ENCODE measurements around the gene SRGAP2B. TPM values are rescaled to one million over a fixed set of nuclear protein-coding genes. Genes with fewer than 3 reads are reported as not detected.
"Not testable (repeated sequence)": the region's sequence is repeated elsewhere in the genome, so short reads cannot be mapped to it uniquely, and the experiment has no call there.

The SRGAP2B gene
- total RNA-seq, 2 donors from 2014 or later: 61.2 to 82.0 TPM

GRCh38 chr1:144966488-144966887 is 128.6 kb downstream of the SRGAP2B start:
- not testable (repeated sequence) for H3K9me3 Mint-ChIP-seq; H3K4me1 Mint-ChIP-seq; H3K27ac Mint-ChIP-seq; H3K4me3 ChIP-seq (ENCODE audit: low read length); H3K4me3 Mint-ChIP-seq; H3K27me3 ChIP-seq (ENCODE audit: control insufficient read depth, insufficient read depth, low read length, poor library complexity, severe bottlenecking); H3K27me3 Mint-ChIP-seq (ENCODE audit: insufficient read depth); H3K4me1 ChIP-seq (ENCODE audit: control insufficient read depth, insufficient read depth, low read length); H3K9me3 ChIP-seq (ENCODE audit: control insufficient read depth, low read length); H3K36me3 Mint-ChIP-seq (ENCODE audit: low read depth); H3K27ac ChIP-seq (ENCODE audit: low read depth, low read length); H3K36me3 ChIP-seq (ENCODE audit: control insufficient read depth, insufficient read depth, low read length); H3K9ac ChIP-seq (ENCODE audit: extremely low read depth, low read length, poor library complexity, severe bottlenecking); DNase-seq
- 83 to 93% methylated on average over 1 to 2 of the region's 3 CpGs for WGBS, 2 experiments (ENCODE audit: insufficient coverage in 1 of 2, insufficient read length in 1 of 2)

GRCh38 chr1:144964765-144965164 is 130.4 kb downstream of the SRGAP2B start:
- not testable (repeated sequence) for H3K27ac Mint-ChIP-seq; H3K4me1 Mint-ChIP-seq; H3K36me3 Mint-ChIP-seq (ENCODE audit: low read depth); H3K4me3 Mint-ChIP-seq; DNase-seq; H3K4me1 ChIP-seq (ENCODE audit: control insufficient read depth, insufficient read depth, low read length); H3K9ac ChIP-seq (ENCODE audit: extremely low read depth, low read length, poor library complexity, severe bottlenecking); H3K27me3 ChIP-seq (ENCODE audit: control insufficient read depth, insufficient read depth, low read length, poor library complexity, severe bottlenecking); H3K9me3 Mint-ChIP-seq; H3K27ac ChIP-seq (ENCODE audit: low read depth, low read length); H3K9me3 ChIP-seq (ENCODE audit: control insufficient read depth, low read length); H3K27me3 Mint-ChIP-seq (ENCODE audit: insufficient read depth); H3K36me3 ChIP-seq (ENCODE audit: control insufficient read depth, insufficient read depth, low read length); H3K4me3 ChIP-seq (ENCODE audit: low read length)
- 93 to 100% methylated on average over 2 to 4 of the region's 12 CpGs for WGBS, 2 experiments (ENCODE audit: insufficient coverage in 1 of 2, insufficient read length in 1 of 2)

- H3K27ac ChIP-seq (ENCODE audit: low read depth, low read length); H3K4me3 ChIP-seq (ENCODE audit: low read length); H3K4me1 Mint-ChIP-seq; H3K36me3 ChIP-seq (ENCODE audit: control insufficient read depth, insufficient read depth, low read length); H3K27me3 ChIP-seq (ENCODE audit: control insufficient read depth, insufficient read depth, low read length, poor library complexity, severe bottlenecking); H3K36me3 Mint-ChIP-seq (ENCODE audit: low read depth); H3K27ac Mint-ChIP-seq; H3K9me3 ChIP-seq (ENCODE audit: control insufficient read depth, low read length); H3K9ac ChIP-seq (ENCODE audit: extremely low read depth, low read length, poor library complexity, severe bottlenecking); H3K9me3 Mint-ChIP-seq; DNase-seq; H3K4me3 Mint-ChIP-seq; H3K4me1 ChIP-seq (ENCODE audit: control insufficient read depth, insufficient read depth, low read length); H3K27me3 Mint-ChIP-seq (ENCODE audit: insufficient read depth): not testable (repeated sequence)
- WGBS, 2 experiments (ENCODE audit: insufficient coverage in 1 of 2, insufficient read length in 1 of 2): no CpG with 5 or more reads among the region's 1 CpG
Observed at GRCh38 chr1:144964186-144964585, 130.9 kb downstream of the SRGAP2B start.

GRCh38 chr1:144963571-144963970 is 131.6 kb downstream of the SRGAP2B start:
- H3K27ac ChIP-seq (ENCODE audit: low read depth, low read length); H3K4me1 Mint-ChIP-seq; H3K4me1 ChIP-seq (ENCODE audit: control insufficient read depth, insufficient read depth, low read length); H3K4me3 ChIP-seq (ENCODE audit: low read length); DNase-seq; H3K27me3 ChIP-seq (ENCODE audit: control insufficient read depth, insufficient read depth, low read length, poor library complexity, severe bottlenecking); H3K9me3 ChIP-seq (ENCODE audit: control insufficient read depth, low read length); H3K27ac Mint-ChIP-seq; H3K9ac ChIP-seq (ENCODE audit: extremely low read depth, low read length, poor library complexity, severe bottlenecking); H3K36me3 Mint-ChIP-seq (ENCODE audit: low read depth); H3K36me3 ChIP-seq (ENCODE audit: control insufficient read depth, insufficient read depth, low read length); H3K4me3 Mint-ChIP-seq; H3K9me3 Mint-ChIP-seq; H3K27me3 Mint-ChIP-seq (ENCODE audit: insufficient read depth): not testable (repeated sequence)
- WGBS, 2 experiments (ENCODE audit: insufficient coverage in 1 of 2, insufficient read length in 1 of 2): 87% methylated on average over 2 of the region's 3 CpGs; no CpG with 5 or more reads in 1 of the 2 experiments

- not testable (repeated sequence) for H3K27me3 ChIP-seq (ENCODE audit: control insufficient read depth, insufficient read depth, low read length, poor library complexity, severe bottlenecking); H3K9me3 Mint-ChIP-seq; H3K9me3 ChIP-seq (ENCODE audit: control insufficient read depth, low read length); H3K4me1 ChIP-seq (ENCODE audit: control insufficient read depth, insufficient read depth, low read length); H3K4me1 Mint-ChIP-seq; H3K9ac ChIP-seq (ENCODE audit: extremely low read depth, low read length, poor library complexity, severe bottlenecking); H3K4me3 Mint-ChIP-seq; H3K27me3 Mint-ChIP-seq (ENCODE audit: insufficient read depth); H3K27ac ChIP-seq (ENCODE audit: low read depth, low read length); DNase-seq; H3K27ac Mint-ChIP-seq; H3K4me3 ChIP-seq (ENCODE audit: low read length); H3K36me3 Mint-ChIP-seq (ENCODE audit: low read depth); H3K36me3 ChIP-seq (ENCODE audit: control insufficient read depth, insufficient read depth, low read length)
- WGBS, 2 experiments (ENCODE audit: insufficient coverage in 1 of 2, insufficient read length in 1 of 2): no CpG with 5 or more reads among the region's 9 CpGs
Observed at GRCh38 chr1:144961604-144962583, 133.2 kb downstream of the SRGAP2B start.

- H3K4me3 ChIP-seq (ENCODE audit: low read length); H3K9ac ChIP-seq (ENCODE audit: extremely low read depth, low read length, poor library complexity, severe bottlenecking); H3K27me3 ChIP-seq (ENCODE audit: control insufficient read depth, insufficient read depth, low read length, poor library complexity, severe bottlenecking); H3K36me3 Mint-ChIP-seq (ENCODE audit: low read depth); H3K27ac ChIP-seq (ENCODE audit: low read depth, low read length); H3K27ac Mint-ChIP-seq; H3K27me3 Mint-ChIP-seq (ENCODE audit: insufficient read depth); H3K4me3 Mint-ChIP-seq; H3K9me3 ChIP-seq (ENCODE audit: control insufficient read depth, low read length); H3K9me3 Mint-ChIP-seq; H3K36me3 ChIP-seq (ENCODE audit: control insufficient read depth, insufficient read depth, low read length); H3K4me1 Mint-ChIP-seq; DNase-seq; H3K4me1 ChIP-seq (ENCODE audit: control insufficient read depth, insufficient read depth, low read length): not testable (repeated sequence)
- WGBS, 2 experiments (ENCODE audit: insufficient coverage in 1 of 2, insufficient read length in 1 of 2): no CpG with 5 or more reads among the region's 4 CpGs
Observed at GRCh38 chr1:144960929-144961488, 134.1 kb downstream of the SRGAP2B start.

- WGBS, 2 experiments (ENCODE audit: insufficient coverage in 1 of 2, insufficient read length in 1 of 2): no CpG with 5 or more reads among the region's 2 CpGs
- not testable (repeated sequence) for H3K4me3 ChIP-seq (ENCODE audit: low read length); H3K4me3 Mint-ChIP-seq; H3K36me3 ChIP-seq (ENCODE audit: control insufficient read depth, insufficient read depth, low read length); DNase-seq; H3K27me3 ChIP-seq (ENCODE audit: control insufficient read depth, insufficient read depth, low read length, poor library complexity, severe bottlenecking); H3K27me3 Mint-ChIP-seq (ENCODE audit: insufficient read depth); H3K36me3 Mint-ChIP-seq (ENCODE audit: low read depth); H3K9me3 ChIP-seq (ENCODE audit: control insufficient read depth, low read length); H3K27ac Mint-ChIP-seq; H3K4me1 Mint-ChIP-seq; H3K4me1 ChIP-seq (ENCODE audit: control insufficient read depth, insufficient read depth, low read length); H3K27ac ChIP-seq (ENCODE audit: low read depth, low read length); H3K9ac ChIP-seq (ENCODE audit: extremely low read depth, low read length, poor library complexity, severe bottlenecking); H3K9me3 Mint-ChIP-seq
Observed at GRCh38 chr1:144948390-144948789, 146.7 kb downstream of the SRGAP2B start.

Data from endodermal cell (in vitro differentiated cells).